GM21367 (cell line): ENCODE measurements around the gene SEMA4D.

Source experiments
- ATAC-seq: cut with Tn5 transposase; IDR thresholded peaks from one replicate; pipeline ENCODE4 v1.9.1; 2021; ENCODE audit not compliant: unreplicated experiment

The SEMA4D gene

GRCh38 chr9:89391585-89391984 lies 106.3 kb downstream of the SEMA4D start:
- no peak for ATAC-seq

- no peak for ATAC-seq
Observed at GRCh38 chr9:89390578-89391116, 107.3 kb downstream of the SEMA4D start.

GRCh38 chr9:89390068-89390555 lies 107.8 kb downstream of the SEMA4D start:
- ATAC-seq, result no peak

- ATAC-seq, result no peak
Observed at GRCh38 chr9:89388868-89389177, 109.1 kb downstream of the SEMA4D start.

GRCh38 chr9:89388084-89388867 lies 109.6 kb downstream of the SEMA4D start:
- ATAC-seq, result no peak

GRCh38 chr9:89387197-89387849 lies 110.6 kb downstream of the SEMA4D start:
- ATAC-seq, result no peak

GRCh38 chr9:89386797-89387196 lies 111.1 kb downstream of the SEMA4D start:
- no peak for ATAC-seq

GRCh38 chr9:89386206-89386605 lies 111.7 kb downstream of the SEMA4D start:
- ATAC-seq, result no peak

GRCh38 chr9:89384783-89385182 lies 113.1 kb downstream of the SEMA4D start:
- no peak for ATAC-seq

- no peak for ATAC-seq
Observed at GRCh38 chr9:89383721-89384300, 114.1 kb downstream of the SEMA4D start.

- ATAC-seq, result no peak
Observed at GRCh38 chr9:89383030-89383720, 114.7 kb downstream of the SEMA4D start.

GRCh38 chr9:89382026-89382986 lies 115.6 kb downstream of the SEMA4D start:
- ATAC-seq, result no peak

- ATAC-seq, result no peak
Observed at GRCh38 chr9:89381308-89381609, 116.7 kb downstream of the SEMA4D start.

- ATAC-seq, result no peak
Observed at GRCh38 chr9:89380437-89381307, 117.2 kb downstream of the SEMA4D start.

- no peak for ATAC-seq
Observed at GRCh38 chr9:89379508-89380115, 118.3 kb downstream of the SEMA4D start.

GRCh38 chr9:89379031-89379430 lies 118.9 kb downstream of the SEMA4D start:
- no peak for ATAC-seq

- no peak for ATAC-seq
Observed at GRCh38 chr9:89378541-89378940, 119.4 kb downstream of the SEMA4D start.

- no peak for ATAC-seq
Observed at GRCh38 chr9:89377411-89377810, 120.5 kb downstream of the SEMA4D start.

GRCh38 chr9:89376741-89377351 lies 121.1 kb downstream of the SEMA4D start:
- no peak for ATAC-seq
